NCI-H2107 treated with DMSO at 0.1 percent for 48 hours (cell line): ENCODE results near the gene UBAP1.
"Not testable (repeated sequence)": the region's sequence is repeated elsewhere in the genome, so short reads cannot be mapped to it uniquely, and the experiment has no call there.

Experiments
- DNase-seq: peaks from one replicate; lab custom pipeline; 2025; ENCODE audit not compliant: unreplicated experiment; lab: John Stamatoyannopoulos, UW

Gene UBAP1

GRCh38 chr9:34220218-34220617, 41.4 kb downstream of the UBAP1 start:
- no peak for DNase-seq

GRCh38 chr9:34224349-34224748, 45.5 kb downstream of the UBAP1 start:
- no peak for DNase-seq

DNA sequence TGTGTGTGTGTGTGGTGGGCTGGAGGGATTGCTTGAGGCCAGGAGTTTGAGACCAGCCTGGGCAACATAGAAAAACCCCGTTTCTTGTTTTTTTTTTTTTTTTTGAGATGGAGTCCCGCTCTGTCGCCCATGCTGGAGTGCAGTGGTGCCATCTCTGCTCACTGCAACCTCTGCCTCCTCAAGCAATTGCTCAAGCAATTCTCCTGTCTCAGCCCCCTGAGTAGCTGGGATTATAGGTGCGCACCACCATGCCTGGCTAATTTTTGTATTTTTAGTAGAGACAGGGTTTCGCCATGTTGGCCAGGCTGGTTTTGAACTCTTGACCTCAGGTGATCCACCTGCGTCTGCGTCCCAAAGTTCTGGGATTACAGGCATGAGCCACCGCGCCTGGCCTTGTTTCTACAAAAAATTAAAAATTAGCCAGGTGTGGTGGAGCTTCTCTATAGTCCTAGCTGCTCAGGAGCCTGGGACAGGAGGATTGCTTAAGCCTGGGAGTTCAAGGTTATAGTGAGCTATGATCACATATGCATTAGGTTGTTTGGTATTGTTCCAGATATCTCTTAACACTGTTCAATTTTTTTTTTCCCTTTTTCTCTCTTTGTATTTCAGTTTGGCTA, 47.4 kb downstream of the UBAP1 start:
- DNase-seq: not testable (repeated sequence)

DNA sequence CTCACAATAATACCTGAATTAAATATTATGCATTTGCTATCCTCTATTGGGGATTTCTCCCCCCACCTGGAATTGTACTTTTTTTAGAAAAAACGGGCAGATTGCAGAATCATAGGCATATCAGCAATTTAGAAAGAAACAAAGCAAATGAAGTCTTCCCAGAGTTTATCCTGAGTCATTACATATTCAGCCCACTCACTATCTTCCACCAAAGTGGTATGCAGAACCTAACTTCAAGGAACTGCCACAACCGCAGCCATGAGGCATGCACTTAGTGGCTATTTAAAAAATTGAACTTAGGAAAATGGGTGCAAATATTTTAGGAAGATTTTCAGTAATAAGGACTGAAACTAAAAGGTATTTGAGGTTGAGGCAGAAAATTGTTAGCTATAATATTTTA, 48.6 kb downstream of the UBAP1 start:
- no peak for DNase-seq

DNA sequence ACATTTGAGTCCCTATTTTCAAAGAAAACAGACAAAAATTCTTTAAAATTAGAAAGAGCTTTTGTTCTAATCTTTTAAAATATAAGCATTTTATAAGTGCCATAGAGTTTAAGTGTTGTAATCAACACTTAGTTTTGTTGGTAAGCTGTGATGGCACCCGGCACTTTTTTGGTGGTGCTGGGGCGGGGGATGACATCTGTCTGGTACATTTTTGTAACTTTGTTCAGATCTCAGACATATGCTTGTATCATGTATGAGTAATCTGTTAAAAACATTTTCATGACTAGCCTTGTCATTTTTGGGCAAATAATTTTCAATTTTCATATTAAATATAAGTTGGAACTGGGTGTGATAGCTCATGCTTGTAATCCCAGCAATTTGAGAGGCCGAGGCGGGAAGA, 51.7 kb downstream of the UBAP1 start:
- no peak for DNase-seq

DNA sequence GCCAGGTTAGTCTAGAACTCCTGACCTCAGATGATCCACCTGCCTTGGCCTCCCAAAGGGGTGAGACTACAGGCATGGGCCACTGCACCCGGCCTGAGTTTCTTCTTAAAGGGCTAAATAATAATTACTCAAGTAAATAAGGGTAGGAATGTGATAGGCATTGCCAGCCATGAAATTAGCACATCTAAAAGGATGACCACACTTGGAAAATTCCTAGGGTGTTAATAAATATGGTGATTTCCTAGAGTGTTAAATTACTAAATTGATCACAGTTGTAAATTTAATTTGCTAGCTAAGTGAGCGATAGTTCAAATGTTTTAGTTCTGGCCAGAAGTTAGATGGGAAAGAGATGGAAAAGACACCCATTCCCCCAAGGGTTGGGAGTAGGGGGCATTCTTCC, 53.4 kb downstream of the UBAP1 start:
- DNase-seq: no peak

DNA sequence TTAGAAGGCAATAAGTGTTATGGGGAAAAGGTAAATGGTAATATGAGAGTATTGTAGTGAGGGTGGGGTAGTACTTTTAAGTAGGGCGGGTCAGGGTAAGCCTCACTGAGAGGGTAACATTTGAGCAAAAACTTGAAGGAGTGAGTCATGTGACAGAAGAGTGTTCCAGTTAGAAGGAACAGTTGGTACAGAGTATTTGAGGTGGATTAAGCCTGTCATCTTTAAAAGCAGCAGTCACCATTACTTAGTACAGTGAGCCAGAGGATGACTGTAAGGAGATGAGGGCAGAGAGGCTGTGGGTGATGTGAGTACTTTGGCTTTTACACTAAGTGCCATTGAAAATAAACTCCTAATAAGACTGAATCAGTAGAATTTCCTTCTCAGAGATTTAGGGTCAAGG, 54.8 kb downstream of the UBAP1 start:
- DNase-seq: no peak

DNA sequence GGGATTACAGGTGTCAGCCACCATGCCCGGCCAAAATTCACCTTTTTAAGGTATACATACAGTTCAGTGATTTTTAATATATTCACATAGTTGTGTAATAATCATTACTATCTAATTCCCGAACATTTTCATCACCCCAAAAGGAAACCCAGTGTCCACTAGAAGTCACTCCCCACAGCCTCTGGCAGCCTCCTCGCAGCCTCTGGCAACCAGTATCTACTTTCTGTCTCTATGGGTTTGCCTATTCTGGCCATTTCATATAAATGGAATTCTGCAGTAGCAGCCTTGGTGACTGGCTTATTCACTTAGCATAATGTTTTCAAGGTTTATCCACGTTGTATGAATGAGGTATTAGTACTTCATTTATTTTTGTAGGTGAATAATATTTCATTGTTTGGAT, 59.0 kb downstream of the UBAP1 start:
- no peak for DNase-seq

DNA sequence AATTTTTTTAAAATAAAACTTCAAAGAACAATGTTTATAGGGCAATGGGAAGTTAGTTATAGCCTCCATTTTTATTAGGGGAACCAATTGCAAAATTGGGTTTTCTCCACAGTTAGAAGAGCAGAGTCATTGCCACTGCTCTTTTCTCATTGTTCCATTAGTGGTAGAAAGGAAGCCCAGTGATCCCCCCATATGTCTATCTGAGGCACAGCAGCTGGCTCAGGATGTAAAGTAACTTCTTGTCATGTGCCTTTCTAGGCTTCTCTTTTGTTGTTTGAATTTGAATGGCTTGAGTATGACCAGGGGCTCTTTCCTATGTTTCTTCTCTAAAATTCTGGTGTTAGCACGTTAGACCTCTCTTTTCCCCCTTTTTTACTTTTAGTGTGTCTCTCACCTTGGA, 61.2 kb downstream of the UBAP1 start:
- no peak for DNase-seq

- no peak for DNase-seq
These were observed 64.0 kb downstream of the UBAP1 start for GRCh38 chr9:34242830-34243229.

DNA sequence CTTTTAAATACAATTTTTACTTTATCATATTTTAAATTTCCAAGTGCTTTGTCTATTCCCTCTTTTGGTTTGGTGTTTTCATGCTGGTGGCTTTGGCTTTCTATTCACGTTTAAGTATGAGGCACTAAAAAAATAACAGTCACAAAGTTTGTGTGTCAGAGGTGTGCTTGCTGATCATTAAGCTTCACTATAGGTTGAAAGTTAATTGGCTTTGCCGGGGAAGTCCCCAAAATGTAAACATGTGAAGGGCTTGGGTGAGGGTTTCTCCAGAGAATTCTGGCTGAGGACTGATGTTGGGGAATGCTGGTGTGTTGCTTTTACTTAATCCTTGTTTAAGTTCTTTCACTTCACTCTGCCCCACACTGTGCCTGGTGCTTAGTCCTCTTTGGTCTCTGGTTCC, 66.4 kb downstream of the UBAP1 start:
- not testable (repeated sequence) for DNase-seq

- peak; percentile 12 for DNase-seq
These were observed 67.6 kb downstream of the UBAP1 start for GRCh38 chr9:34246453-34246852.

DNA sequence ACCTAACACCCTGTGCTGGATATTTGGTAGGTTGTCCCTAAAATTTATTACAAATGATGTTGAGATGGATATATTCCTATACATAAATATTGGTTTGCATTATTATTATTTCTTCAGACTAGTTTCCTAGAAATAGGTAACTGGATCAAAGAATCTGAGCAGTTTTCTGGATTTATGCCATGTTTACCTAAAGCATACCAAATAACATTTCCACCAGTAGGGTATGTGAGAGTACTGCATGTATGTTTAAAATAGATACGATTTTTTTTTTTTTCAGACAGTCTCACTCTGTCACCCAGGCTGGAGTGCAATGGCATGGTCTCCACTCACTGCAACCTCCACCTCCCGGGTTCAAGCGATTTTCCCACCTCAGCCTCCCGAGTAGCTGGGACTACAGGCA, 68.9 kb downstream of the UBAP1 start:
- DNase-seq: not testable (repeated sequence)

- no peak for DNase-seq
These were observed 70.4 kb downstream of the UBAP1 start for GRCh38 chr9:34249274-34249673.

DNA sequence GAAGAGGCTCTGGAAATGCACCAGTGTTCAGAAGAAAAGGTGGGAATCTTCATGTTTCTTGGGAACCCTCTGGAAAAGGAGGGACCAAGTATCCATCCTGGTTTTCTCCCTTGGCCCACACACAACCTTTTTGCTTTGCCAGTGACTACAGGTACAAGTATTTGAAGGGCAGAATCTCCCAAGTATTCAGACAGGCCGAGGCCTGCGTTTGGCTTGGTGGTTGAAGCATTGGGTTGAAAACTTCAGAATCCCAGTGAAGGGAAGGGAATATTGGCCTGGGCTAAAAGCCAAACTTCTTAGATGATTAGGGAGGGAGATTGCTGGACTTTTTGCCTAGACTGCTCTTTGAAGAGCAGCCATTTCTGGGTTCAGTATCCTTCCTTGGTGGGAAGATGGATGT, 71.9 kb downstream of the UBAP1 start:
- DNase-seq: no peak

GRCh38 chr9:34252016-34252415, 73.2 kb downstream of the UBAP1 start:
- no peak for DNase-seq

DNA sequence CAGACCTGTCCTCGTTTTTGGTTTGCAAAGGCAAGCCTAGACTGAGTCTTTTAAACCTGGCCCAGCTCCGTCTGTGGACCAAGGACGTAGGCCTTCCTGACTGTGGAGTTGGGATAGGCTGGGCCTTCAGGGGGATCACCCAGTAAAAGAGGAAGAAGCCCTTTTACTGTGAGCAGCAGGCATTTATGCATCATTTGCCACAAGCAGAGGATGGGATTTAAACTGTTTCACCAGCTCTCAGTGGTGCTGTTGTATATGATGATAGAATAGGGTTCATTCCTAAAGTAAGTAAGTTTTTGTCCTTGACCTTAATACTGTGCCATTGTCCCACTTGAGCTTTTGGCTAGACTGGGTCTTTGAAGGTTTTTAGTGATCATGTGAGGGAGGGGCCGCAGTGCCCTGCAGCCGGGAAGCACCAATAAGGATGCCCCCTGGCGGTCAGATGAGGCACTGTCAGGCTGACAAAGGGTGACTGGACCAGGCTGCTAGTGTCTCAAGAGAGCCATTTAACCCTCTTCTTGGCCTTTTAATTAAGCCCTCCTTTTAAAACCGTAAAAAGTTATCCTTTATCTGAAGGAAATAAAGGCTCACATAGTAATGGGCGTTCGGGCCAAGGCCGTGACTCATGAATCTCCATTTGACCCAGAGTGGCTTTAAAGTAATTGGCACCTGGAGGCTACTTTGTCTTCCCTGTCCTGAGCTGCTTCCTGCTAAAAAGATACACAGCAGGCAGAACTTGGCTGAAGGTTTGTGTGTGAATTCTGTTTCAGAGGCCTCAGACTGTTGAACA, 74.0 kb downstream of the UBAP1 start:
- DNase-seq: peak; percentile 12

- DNase-seq: no peak
These were observed 74.6 kb downstream of the UBAP1 start for GRCh38 chr9:34253460-34253837.

DNA sequence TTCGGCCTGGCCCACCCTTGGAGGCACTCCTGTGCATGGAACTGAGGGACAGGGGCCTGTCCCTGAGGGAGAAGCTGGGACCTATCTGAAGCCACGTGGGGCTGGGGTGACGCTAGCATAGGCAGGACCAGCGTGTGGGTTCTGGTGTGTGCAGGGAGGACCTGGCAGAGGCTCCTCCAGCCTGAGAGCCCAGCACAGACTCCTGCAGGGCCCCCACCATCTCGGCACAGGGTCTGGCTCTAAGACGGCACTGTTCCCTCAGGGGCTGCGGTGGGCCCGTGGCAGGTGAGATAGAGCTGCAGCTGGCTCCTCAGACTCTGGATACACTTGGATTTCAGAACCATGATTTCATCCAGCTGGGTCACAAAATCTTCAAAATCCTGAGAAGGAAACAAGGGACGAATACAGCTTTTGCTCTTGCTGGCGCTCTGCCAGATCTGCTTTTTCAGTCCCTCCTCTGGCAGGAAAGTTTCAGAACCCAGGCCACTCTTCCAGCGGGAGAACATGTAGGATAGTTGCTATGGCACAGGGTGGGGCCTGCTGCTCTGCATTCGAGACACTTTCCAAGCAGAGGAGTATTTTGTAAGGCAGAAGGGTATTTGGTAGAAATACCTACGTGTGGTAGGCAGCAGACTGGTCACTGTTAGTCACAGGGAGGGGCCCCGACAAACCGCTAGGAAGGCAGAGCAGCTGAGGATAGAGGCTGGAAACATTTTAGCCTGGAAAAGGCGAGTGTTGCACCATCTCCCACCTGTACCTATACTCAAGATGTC, 75.5 kb downstream of the UBAP1 start:
- DNase-seq: no peak

DNA sequence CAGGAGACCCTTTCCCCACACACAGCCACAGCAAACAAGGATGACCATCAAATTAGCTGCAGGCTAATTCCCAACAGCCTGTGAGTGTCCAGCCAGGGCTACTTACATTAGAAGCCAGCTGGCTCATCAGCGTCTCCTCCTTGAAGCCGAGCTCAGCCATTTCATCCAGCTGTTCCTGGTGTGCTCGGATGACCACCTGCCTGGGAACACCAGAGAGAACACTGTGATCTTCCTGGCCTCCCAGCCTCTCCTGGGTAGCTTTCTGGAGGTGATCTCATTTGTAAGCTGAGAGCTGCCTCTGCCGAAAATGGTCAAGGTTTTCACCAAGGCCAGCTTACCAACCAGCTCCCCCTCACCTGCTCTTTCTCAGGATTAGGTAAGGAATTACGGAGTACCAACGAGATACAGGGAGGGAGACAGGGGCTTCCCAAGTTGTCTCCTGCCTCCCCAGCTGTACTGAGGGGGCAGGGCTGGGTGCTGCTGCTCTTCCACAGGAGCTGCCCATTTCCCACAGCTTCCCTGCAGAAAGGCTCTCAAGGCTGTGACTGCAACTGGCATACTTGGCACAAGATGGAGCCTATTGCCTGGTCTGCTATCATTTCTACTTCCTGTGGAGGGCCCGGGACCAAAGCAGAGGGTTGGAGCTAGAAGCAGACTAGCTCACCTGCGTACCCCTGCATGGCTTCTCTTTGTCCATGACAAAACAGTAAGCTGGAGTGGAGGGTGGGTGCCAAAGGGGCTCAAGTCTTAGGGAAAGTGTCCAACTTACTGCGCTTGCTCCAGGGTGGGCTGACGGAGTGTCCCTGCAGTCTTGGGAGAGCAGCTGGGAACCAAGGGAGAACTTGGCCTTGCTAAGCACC, 76.4 kb downstream of the UBAP1 start:
- no peak for DNase-seq

- peak; percentile 3 for DNase-seq
These were observed 77.3 kb downstream of the UBAP1 start for GRCh38 chr9:34256104-34256503.
